ENCODE measurements around the gene RCOR1.

RCOR1 gene

DNA sequence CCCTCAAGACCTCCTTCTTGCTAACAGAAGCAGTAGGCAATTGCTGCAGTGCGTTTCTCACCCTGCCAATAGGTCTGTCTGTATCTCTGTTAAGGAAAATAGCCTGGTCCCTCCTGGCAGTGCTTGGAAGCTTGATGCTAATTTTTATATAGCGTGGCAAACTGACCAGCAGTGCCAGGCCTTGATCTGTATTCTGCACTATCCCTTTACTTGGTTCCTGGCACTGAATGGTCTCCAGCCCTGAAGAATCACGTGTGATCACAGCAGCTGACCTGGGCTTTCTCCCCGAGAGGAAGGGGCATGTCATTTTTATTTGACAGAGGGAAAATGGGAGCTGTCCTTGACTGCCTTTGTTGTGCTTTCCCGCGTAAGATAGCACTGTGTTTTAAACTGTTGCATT, 136.1 kb downstream of the RCOR1 start:
- DNase-seq = no peak

DNA sequence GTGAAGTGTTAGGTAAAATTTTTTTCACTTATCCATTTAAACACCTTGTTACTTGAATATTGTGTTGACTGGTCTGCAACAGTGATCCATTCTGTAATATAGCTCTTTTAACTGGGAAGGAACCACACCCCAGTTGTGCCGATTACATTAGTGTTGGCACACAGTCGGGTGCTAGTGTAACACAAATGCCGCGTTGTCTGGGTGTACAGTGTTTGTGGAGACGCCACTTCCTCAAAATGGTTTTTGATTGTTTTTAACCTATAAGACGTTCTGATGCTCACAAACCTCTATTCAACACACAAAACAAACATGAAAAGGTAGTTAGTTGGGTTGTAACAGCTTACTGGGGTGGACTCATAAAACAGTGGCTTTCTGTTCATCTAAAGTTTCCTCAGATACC, 136.8 kb downstream of the RCOR1 start:
- DNase-seq = no peak

DNA sequence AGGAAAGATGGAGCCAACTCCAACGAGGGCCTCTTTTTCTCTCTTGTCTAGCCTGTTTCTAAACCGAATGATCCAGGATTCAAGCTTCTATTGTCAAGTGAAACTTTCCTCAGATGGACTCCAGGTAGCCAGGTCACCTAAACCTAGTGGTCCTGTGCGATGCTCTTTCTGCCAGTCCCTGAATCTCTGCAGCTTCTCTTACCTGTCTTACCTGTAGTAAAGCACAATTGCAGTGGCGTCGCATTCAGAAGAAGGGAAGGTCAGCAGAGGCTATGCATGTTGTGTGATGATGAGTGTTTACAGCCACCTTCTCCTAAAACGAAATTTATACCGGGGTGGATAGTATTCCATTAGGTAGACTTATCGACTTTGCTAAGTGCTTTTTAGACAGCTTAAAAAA, 137.4 kb downstream of the RCOR1 start:
- no peak for DNase-seq

DNA sequence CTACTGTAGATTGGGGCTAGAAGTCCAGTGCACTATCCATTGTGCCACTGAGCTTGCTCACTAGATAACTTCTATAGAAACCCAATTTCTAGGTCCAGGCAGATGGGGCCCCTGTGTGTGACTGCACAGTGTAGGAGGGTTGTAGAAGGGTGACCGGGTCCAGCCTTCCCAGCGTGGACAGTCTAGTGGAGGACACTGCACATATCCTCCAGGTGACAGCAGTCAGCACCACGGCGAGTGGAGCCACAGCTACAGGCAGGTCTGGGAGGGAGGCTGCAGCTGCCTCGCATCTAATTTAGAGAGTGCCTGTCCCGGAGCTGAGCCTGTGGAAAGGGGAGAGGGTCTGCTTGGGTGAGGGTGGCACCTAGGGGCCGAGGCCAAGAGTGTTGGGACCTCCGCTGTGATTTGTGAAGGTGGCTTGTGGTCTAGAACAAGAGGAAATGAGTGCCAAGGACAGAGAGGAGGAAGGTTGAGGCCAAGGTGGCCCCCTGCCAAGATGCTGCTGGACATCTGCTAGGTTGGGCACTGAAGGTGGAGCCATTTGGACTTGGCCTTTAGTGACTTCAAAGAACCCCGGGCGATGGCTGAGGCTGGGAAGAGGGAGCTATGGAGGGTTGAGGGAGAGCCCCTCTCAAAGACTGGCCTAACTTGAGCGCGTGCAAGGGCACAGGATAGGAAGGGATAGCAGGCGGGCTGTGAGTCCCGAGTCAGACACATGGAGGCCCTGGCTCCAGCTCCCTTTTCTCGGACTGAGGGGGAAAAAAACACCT, 138.8 kb downstream of the RCOR1 start:
- DNase-seq = no peak

DNA sequence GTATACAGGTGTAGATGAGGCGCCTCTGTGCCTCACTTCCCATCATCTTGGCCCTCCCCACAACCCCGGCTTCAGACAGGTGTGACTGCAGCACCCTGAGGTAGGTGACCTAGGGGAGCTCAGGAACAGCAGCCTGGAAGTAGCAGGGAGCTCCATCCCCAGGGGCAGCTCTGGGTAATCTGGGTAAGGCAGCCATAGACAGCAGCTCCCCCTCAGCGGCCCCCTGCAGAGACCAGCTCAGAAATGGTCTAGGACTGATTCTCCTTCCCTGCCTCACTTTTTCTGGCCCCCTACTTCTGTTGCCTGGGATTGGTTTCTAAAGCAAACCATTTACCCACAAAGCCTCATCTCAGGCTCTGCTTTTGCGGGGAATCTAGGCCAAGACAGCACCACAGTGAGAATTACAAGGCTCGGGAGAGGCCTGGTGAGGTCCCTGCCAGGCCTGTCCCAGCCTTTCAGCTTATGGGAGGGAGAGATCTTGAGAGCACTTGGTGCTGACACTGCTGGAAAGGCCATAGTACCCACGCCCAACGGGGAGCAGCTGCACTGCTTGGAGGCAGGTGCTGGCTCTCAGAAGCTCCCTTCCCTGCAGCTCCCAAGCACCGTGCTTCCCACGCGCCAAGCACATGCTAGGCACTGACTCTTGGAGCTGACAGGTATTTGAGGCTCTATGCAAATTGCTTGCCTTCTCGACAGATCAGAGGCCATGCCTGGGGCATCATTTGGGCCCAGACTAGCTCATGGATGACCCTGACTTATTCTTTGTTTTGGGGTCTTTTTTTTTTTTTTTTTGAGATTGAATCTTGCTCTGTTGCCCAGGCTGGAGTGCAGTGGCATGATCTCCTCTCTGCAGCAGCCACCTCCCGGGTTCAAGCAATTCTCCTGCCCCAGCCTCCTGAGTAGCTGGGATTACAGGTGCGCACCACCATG, 139.7 kb downstream of the RCOR1 start:
- DNase-seq = no peak

DNA sequence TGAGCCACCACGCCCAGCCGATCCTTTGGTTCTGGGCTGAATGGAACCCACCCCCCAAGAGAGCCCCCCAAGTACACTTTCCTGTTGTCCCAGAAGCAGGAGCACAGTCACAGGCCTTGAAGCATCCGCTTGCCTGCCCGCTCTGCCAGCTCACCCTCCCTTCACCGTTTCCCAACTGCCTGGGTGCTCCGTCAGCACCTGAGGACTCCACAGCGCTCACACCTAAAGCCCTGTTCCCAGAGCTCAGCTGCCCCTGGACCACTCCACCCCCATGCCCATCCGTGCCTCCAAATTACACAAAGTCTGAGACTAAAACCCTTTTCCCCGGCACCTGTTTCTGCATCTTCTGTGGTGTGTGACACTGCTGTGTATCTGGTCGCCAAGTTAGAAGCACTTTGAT, 140.5 kb downstream of the RCOR1 start:
- DNase-seq = no peak

DNA sequence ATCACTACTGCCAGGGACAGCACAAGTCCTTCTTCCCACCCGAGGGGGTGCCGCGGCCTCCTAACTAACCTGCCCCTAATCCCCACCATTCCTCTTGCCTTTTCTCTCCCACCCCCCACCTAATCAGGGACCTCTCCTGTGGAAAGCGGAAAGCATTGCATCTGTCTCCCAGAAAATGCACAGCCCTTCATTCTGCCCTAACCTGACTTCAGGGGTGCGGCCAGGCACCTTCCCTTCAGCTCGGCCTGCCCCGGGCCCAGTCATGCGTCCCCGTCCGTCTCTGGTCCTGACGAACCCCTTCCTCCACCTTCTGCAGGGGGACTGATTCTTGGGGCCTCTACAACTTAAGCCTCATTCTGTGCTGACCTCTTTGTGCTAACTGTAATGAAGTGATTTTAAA, 140.9 kb downstream of the RCOR1 start:
- DNase-seq = no peak

DNA sequence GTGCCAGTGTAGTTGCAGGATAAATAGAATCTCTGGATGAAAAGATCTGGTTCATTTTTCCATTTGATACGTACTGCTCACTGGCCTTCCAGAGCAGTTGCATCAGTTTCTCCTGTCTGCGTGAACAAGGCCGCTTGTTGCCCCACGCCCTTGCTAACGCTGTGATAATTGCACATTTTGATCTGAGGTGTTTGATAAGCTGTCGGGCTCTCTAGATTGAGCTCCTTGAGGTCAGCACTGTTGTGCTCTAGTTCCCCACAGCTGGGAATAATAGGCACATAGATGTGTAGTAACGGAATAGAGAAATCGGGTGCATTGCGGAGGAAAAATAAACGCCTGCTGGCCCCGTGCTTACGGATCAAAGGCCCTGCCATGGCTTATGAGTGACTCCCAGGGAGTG, 142.0 kb downstream of the RCOR1 start:
- no peak for DNase-seq

DNA sequence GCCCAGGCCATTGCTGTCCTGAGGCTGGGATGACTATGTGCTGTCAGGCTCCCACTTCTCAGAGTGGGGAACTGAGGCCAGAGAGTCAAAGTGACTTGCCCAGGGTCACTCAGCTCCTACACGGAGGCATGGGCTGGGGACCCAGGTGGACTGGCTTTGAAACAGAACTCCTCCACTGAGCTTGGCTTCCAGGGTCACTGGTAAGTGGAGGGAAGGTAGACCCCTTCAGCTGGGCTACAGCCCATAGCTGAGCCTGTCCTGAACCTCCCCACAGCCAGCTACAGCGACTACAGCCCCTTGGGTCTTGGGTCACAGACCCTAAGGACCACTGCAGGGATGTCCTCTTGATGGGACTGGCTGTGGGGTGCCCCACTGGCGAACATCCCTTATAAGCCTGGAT, 144.5 kb downstream of the RCOR1 start:
- no peak for DNase-seq

DNA sequence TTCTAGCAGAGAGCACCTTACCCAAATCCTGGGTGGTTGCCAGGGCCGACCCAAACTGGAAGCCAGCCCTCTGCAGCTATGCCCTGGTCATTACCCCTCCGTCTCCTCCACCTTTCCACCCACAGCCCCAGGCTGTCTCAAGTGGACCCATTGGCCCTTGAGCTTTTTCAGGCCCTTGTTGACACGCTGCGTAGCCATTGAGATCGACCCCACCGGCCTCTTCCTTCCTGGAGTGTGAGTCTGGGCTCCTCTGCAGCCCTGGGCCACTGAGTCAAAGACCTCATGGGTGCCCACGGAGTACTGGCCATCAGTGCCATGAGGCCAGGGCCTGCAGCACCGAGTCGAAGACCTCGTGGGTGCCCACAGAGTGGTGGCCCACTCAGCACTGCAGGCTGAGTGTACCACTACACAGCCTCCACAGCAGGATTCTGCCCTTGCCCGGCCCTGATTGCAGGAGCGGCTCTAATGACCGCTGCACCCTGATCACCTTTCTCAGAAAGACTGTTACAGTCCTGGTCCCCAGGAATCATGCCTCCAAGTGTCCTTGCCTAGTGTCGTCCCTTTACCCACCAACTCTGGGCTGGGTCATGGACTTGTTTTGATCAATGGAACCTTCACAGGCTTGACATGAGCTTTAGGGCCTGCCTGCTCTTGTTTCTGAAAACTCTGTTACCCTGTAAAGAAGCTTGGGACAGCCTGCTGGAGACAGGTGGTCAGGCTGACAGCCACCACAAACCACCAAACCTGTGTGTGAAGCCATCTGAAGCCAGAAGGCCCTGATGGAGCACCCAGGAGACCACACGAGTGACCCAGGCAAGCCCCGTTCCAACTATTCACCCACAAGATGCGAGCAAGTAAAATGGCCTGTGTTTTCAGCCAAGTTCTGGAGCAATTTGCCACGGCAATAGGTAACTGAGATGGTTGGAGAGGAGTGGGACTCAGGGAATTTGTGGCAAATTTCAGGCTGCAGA, 145.2 kb downstream of the RCOR1 start:
- DNase-seq = no peak

DNA sequence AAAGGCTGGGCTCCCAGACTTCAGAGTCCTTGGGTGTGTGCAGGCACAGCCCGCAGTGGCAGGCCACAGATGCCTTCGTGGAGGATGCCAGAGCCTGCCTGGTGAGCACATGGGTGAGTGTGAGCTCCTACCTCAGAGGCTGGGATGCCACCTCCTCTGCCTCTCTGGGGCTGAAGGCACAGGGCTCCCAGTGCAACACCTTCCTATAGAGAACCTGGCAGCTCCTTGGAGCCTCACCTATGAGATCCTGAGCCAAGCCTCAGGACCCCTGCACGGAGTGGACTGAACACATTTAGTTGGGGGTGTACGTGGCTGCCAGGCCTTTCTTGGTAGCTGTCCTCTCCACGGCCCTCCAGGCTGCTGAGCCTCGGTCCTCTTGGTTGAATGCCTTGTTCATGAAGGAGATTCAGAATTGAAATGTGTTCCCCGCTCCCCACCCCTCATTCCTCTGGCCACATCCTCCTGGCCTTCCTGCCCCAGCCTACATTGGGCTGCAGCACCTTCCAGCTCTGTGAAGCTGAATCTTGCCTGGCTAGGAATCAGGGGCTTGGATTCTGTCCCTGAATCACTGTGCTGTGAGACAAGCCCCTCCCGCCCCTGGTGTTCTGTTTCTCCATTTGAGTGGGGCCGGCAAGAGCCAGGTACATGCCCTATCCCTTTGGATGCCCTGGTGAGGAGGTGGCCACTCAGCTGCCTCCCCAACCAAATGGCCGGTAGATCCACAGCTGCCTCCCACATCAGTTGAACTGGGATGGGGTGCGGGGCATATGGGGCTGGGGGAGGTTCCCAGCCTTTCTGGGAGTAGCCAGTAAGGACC, 146.1 kb downstream of the RCOR1 start:
- DNase-seq = no peak

DNA sequence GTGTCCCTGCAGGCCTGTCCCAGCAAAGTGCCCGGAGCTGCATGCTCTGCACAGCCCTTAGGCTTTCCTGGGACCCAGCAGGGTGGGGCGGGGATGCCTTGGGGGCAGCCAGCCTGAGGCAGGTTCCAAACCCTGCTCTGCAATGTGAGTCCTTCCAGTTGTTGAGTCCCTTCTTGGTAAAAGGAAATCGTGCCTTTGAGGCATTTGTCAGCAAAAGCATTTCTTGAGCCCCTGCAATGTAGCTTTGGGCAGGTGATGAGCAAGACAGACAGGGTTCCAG, 146.7 kb downstream of the RCOR1 start:
- no peak for DNase-seq

DNA sequence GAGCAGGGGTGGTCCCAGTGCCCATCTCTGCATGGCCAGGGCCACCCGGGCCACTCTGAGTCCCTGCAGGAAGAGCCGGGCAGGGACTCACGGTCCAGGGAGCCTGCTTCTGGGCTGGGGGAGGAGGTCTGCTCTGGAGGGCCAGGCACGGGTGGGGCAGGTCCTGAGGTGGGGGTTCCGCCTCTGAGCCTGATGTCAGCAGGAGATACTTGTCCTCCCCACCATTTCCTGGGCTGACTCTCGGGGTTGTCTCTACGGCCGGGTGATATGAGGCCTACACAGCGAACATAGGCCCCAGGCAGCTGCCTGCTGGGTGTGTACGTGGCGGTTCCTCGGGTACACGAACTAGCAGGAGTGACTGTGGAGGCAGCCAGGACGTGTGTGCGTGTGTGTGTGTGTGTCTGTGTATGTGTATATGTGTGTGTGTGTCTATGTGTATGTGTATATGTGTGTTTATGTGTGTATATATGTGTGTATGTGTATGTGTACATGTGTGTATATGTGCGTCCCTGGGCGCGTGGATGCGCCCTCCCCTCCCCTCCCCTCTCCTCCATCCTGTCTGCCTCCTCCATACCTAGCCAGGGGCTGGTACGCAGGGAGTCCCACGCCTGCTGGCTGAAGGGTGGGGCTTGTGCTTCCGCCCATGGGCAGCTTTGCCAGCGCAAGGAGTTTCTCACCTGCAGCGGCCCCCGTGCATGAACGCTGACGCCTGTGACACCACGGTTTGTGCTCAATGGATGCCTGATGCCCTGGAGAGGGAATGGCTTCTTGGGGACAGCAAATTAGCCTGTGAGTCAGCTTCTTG, 154.4 kb downstream of the RCOR1 start:
- no peak for DNase-seq

DNA sequence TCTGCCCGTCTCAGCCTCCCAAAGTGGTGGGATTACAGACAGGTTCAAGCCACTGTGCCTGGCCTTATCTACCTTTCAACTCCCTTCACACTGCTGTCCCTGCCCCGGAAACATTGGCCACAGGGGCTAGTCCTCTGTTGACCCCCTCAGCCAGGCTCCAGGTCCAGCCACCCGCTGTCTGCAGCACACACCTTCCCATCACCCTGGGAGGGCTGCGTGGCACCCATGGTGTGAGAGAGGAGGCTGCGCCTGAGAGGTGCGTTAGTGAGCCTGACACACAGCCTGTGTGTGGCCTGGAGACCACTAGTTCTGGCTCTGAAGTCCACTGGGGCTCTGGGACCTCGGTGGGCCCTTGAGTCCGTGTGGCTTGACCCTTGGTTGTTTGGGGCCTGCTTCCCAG, 156.4 kb downstream of the RCOR1 start:
- DNase-seq = no peak

DNA sequence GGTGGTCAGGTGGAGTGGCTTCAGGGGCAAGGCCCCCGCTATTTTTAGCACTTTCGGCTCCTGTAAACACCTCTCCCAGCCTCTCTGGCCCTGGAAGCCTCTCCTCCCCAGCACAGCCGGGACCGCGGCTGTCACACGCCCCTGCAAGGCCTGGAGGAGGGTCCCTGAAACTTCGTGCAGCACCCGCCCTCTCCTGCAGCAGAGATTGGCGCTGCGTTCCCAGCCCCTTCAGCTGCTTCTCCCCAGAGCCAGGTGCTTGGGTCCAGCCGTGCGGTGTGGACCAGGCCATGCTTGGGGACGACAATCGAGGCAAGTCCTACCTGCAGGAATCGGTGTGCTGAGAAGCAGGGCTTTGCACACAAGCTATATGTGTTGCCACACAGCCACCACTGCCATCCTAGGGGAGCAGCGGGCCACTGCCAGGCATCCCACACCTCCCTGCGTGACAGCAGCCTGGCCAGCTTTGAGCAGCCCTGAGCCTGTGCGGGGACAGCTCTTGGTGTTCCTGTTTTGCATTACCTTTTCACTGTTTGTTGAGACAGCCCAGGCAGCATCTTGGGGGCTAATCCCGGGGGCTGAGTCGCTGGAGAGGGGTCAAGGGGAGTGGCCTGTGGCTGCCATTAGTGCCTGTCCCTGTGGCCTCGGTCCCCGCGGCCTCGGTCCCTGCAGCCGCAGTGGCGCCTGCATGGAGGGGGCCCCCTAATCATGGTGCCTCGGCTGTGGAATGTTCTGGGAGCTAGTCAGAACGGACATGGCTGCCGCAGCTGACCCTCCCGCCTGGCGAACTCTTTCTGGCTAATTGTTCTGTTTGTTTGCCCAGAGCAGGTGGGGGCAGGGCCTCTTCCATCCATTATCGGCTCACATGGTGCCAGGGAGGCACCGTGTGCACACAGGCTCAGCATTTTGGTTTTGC, 157.2 kb downstream of the RCOR1 start:
- no peak for DNase-seq

DNA sequence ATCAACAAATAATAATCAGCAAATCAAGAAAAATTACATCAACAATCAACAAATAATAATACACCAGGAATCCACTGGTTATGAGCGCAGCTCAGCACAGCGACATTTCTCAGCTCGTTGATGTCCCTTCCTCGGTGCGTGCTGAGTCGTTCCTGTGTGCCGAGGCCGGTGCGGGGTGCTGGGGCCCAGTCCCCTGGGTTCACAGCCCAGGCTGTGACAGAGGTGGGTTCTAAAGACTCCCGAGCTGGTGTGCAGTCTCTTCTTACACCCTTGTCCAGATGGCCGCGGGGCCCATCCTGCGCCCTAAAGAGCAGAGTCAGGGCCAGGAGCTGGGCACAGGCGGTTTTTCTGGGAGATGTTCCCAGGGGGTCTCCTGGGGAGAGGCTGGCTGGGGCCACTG, 157.9 kb downstream of the RCOR1 start:
- DNase-seq = no peak

DNA sequence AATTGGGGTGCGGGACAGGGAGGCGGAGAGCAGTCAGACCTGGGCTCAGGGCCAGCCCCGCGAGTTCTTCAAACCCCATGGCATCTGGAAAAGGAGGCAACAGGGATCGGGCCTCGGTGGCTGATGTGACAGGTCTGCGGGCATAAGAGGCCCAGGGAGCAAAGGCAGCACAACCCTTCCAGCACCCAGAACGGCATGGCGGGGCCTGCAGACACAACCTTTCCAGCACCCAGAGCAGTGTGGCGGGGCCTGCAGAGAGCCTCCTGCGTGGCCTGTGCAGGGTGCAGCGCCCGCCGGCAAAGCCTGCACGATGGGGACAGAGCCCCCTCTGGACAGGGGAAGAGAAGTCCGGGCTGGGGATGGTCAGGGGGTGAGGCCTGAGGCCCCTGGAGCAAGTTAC, 158.6 kb downstream of the RCOR1 start:
- no peak for DNase-seq

DNA sequence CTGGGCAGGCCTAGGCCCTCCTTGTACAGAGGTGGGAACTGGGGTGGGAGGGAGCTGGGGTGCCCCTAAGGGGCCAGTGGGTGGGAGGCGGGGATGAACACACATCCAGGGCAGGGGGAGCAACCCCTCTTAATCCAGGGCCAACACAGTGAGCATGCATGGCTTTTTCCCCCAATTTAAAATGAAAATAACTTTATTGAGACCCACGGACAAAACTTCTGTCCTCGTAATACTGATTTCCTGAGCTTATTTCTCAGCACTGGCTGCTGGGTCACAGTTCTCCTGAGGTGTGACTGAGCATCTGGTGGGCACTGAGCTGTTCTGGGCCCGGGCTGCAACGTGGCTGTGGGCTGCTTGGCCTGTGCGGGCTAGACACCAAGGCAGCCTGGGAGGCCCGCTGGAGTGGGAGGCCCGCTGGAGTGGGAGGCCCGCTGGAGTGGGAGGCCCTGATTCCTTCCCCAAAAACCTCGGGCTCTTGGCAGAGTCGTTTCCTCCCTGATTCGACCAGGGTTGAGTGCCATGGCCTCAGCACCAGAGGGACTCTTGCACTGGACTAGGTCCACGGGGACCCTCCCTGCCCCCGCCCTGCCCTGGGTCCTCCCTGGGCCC, 159.9 kb downstream of the RCOR1 start:
- no peak for DNase-seq

DNA sequence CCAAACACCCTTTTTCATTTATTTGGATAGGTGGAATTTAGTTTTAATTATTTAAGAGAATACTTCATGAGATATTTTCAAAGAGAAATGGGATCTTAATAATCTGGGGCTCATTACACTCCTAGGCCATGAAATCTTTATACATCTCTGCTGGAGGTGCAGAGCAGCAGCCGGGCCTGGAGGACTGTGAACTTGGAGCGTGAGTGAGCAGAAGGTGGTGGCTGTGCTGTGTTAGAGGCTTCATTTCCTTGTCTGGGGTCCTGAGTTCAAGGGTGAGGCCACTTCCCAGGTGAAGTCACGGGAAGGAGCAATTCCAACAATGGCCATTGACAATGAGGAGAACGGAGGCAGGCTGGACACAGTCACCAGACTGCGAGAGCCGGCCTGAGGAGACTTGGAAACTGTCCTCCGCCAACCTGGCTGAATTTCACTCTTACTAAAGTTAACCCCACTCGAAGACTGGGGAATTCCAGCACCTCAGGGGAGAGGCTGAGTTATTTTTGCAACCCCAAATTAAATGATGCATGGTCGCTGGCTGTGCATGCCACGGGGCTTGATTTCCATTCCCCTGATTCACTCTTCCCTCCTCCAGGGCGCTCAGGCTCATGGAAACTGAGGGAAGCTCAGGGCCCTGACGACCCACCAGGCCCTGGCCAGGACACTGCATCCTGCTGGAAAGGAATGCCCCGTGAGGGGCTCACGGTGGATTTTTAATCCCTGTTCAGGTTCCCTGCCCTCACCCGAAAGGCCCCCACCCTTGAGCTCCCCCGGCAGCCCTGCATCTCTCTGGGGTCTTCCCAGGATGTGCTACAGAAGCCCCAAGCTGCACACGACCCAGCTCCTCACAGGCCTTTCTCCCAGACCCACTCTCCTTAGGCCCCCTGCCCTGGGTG, 162.2 kb downstream of the RCOR1 start:
- DNase-seq = no peak

All from GDM1 (cell line).